ENCODE data around the gene PRR15L. TPM values are rescaled to one million over a fixed set of nuclear protein-coding genes. Genes with fewer than 3 reads are reported as not detected.
"Not testable (repeated sequence)": the region's sequence is repeated elsewhere in the genome, so short reads cannot be mapped to it uniquely, and the experiment has no call there.

Gene PRR15L
- total and polyA plus RNA-seq, 2 donors (not counting 1 experiment from before 2014, with no cell fraction given), result not detected

- Histone ChIP-seq H3K4me1 (ENCODE audit: control insufficient read depth, extremely low read depth, insufficient read depth, low read length) (no peaks in the 10 kb centered on the region), H3K79me2 (ENCODE audit: control insufficient read depth, insufficient read depth, low read length) (no peaks in the 10 kb centered on the region), H3K4me3 (replicated peaks in 1 of 4; ENCODE audit: control extremely low read depth in 1 of 4, insufficient read depth in 1 of 4, low read depth in 3 of 4, low read length in 4 of 4) (no peak overlapping the region), H3K4me2 (ENCODE audit: extremely low read depth, insufficient read depth, low read length) (no peak overlapping the region), H3K36me3 (ENCODE audit: control insufficient read depth, insufficient read depth, low read length) (peaks cover 10% of the 10 kb centered on the region), H3K9ac (ENCODE audit: insufficient read depth, low read length) (no peak overlapping the region), H4K20me1 (ENCODE audit: control insufficient read depth, extremely low read depth, insufficient read depth, low read length) (no peaks in the 10 kb centered on the region), H3K27me3 (ENCODE audit: control insufficient read depth, insufficient read depth, low read length) (no peaks in the 10 kb centered on the region), H3K27ac (ENCODE audit: insufficient read depth, low read length) (no peak overlapping the region), H3K9me3 (ENCODE audit: control insufficient read depth, insufficient read depth, low read depth, low read length) (no peaks in the 10 kb centered on the region), H2AFZ (ENCODE audit: low read length) (no peak overlapping the region)
- no peak for DNase-seq (ENCODE audit: low read depth in 2 of 2)
- TF ChIP-seq EZH2 (IDR thresholded peaks at IDR 0.05; ENCODE audit: low read length, missing control alignments) (no peak), CTCF (conservative IDR thresholded peaks at IDR 0.05 in 1 of 2, IDR thresholded peaks at IDR 0.05 in 1 of 2; ENCODE audit: low read depth in 1 of 2, low read length in 2 of 2) (no peak)
These were observed 29.8 kb downstream of the PRR15L start for GRCh38 chr17:47927821-47928400.

GRCh38 chr17:47925678-47925988 lies 32.0 kb downstream of the PRR15L start:
- Histone ChIP-seq H3K36me3 (ENCODE audit: control insufficient read depth, insufficient read depth, low read length) (peaks cover 10% of the 10 kb centered on the region), H3K9me3 (ENCODE audit: control insufficient read depth, insufficient read depth, low read depth, low read length) (no peaks in the 10 kb centered on the region), H3K9ac (ENCODE audit: insufficient read depth, low read length) (no peak overlapping the region), H3K4me3 (replicated peaks in 1 of 4; ENCODE audit: control extremely low read depth in 1 of 4, insufficient read depth in 1 of 4, low read depth in 3 of 4, low read length in 4 of 4) (no peak overlapping the region), H2AFZ (ENCODE audit: low read length) (no peak overlapping the region), H3K79me2 (ENCODE audit: control insufficient read depth, insufficient read depth, low read length) (no peaks in the 10 kb centered on the region), H3K4me2 (ENCODE audit: extremely low read depth, insufficient read depth, low read length) (no peak overlapping the region), H3K4me1 (ENCODE audit: control insufficient read depth, extremely low read depth, insufficient read depth, low read length) (no peaks in the 10 kb centered on the region), H3K27me3 (ENCODE audit: control insufficient read depth, insufficient read depth, low read length) (no peaks in the 10 kb centered on the region), H4K20me1 (ENCODE audit: control insufficient read depth, extremely low read depth, insufficient read depth, low read length) (no peaks in the 10 kb centered on the region), H3K27ac (ENCODE audit: insufficient read depth, low read length) (no peak overlapping the region)
- DNase-seq (ENCODE audit: low read depth in 2 of 2), result no peak
- no peak for TF ChIP-seq CTCF (conservative IDR thresholded peaks at IDR 0.05 in 1 of 2, IDR thresholded peaks at IDR 0.05 in 1 of 2; ENCODE audit: low read depth in 1 of 2, low read length in 2 of 2)

- no peak overlapping the region for H2AFZ ChIP-seq (ENCODE audit: low read length)
- no peaks in the 10 kb centered on the region for H3K9me3 ChIP-seq (ENCODE audit: control insufficient read depth, insufficient read depth, low read depth, low read length)
- peak in 1 of 2 donors; percentile 49 for DNase-seq (ENCODE audit: low read depth in 2 of 2)
- H4K20me1 ChIP-seq (ENCODE audit: control insufficient read depth, extremely low read depth, insufficient read depth, low read length), result no peaks in the 10 kb centered on the region
- no peaks in the 10 kb centered on the region for H3K79me2 ChIP-seq (ENCODE audit: control insufficient read depth, insufficient read depth, low read length)
- H3K36me3 ChIP-seq (ENCODE audit: control insufficient read depth, insufficient read depth, low read length), result peaks cover 10% of the 10 kb centered on the region
- no peak overlapping the region for H3K9ac ChIP-seq (ENCODE audit: insufficient read depth, low read length)
- H3K27ac ChIP-seq (ENCODE audit: insufficient read depth, low read length), result no peak overlapping the region
- H3K4me1 ChIP-seq (ENCODE audit: control insufficient read depth, extremely low read depth, insufficient read depth, low read length), result no peaks in the 10 kb centered on the region
- no peak overlapping the region for H3K4me2 ChIP-seq (ENCODE audit: extremely low read depth, insufficient read depth, low read length)
- TF ChIP-seq CTCF (conservative IDR thresholded peaks at IDR 0.05 in 1 of 2, IDR thresholded peaks at IDR 0.05 in 1 of 2; ENCODE audit: low read depth in 1 of 2, low read length in 2 of 2) (no peak), EZH2 (IDR thresholded peaks at IDR 0.05; ENCODE audit: low read length, missing control alignments) (no peak)
- H3K4me3 ChIP-seq (replicated peaks in 1 of 4; ENCODE audit: control extremely low read depth in 1 of 4, insufficient read depth in 1 of 4, low read depth in 3 of 4, low read length in 4 of 4), result no peak overlapping the region
- no peaks in the 10 kb centered on the region for H3K27me3 ChIP-seq (ENCODE audit: control insufficient read depth, insufficient read depth, low read length)
These were observed 32.7 kb downstream of the PRR15L start for GRCh38 chr17:47924785-47925677.

- H3K4me1 ChIP-seq (ENCODE audit: control insufficient read depth, extremely low read depth, insufficient read depth, low read length); H2AFZ ChIP-seq (ENCODE audit: low read length); H3K9ac ChIP-seq (ENCODE audit: insufficient read depth, low read length); H3K79me2 ChIP-seq (ENCODE audit: control insufficient read depth, insufficient read depth, low read length); H3K4me2 ChIP-seq (ENCODE audit: extremely low read depth, insufficient read depth, low read length); H4K20me1 ChIP-seq (ENCODE audit: control insufficient read depth, extremely low read depth, insufficient read depth, low read length); H3K36me3 ChIP-seq (ENCODE audit: control insufficient read depth, insufficient read depth, low read length); H3K9me3 ChIP-seq (ENCODE audit: control insufficient read depth, insufficient read depth, low read depth, low read length); H3K4me3 ChIP-seq (replicated peaks in 1 of 4; ENCODE audit: control extremely low read depth in 1 of 4, insufficient read depth in 1 of 4, low read depth in 3 of 4, low read length in 4 of 4); DNase-seq (ENCODE audit: low read depth in 2 of 2); H3K27ac ChIP-seq (ENCODE audit: insufficient read depth, low read length); H3K27me3 ChIP-seq (ENCODE audit: control insufficient read depth, insufficient read depth, low read length): not testable (repeated sequence)
These were observed 37.8 kb downstream of the PRR15L start for GRCh38 chr17:47919889-47920288.
